ENCODE measurements around the gene C16orf87. TPM values are rescaled to one million over a fixed set of nuclear protein-coding genes. Genes with fewer than 3 reads are reported as not detected.
"Not testable (repeated sequence)": the region's sequence is repeated elsewhere in the genome, so short reads cannot be mapped to it uniquely, and the experiment has no call there.

The C16orf87 gene
- 1 to 10 TPM; 4.1 to 5.9 (median 5.3) TPM for total RNA-seq

- WGBS, 2 donors: 1% methylated on average over 40 to 62 of the region's 94 CpGs
- no peaks in the 10 kb centered on the region for H3K9me3 ChIP-seq
These were observed at the start of gene C16orf87 for GRCh38 chr16:46830902-46831647. Gene C16orf87, minus strand, starts transcription at chr16:46831180. Its CDS starts 31 bp downstream, at chr16:46831149.

GRCh38 chr16:46875243-46875642 lies 44.3 kb upstream of the C16orf87 start:
- TF ChIP-seq POLR2A (IDR thresholded peaks at IDR 0.05) (no peak), CTCF (IDR thresholded peaks at IDR 0.05) (no peak), EP300 (IDR thresholded peaks at IDR 0.05) (no peak)
- Histone ChIP-seq H3K27ac (no peak overlapping the region), H3K36me3 (no peaks in the 10 kb centered on the region), H3K4me3 (no peak overlapping the region), H3K4me1 (peaks cover 0 to 12% (median 0%) of the 10 kb centered on the region in 4 donors), H3K9me3 (no peaks in the 10 kb centered on the region), H3K27me3 (no peaks in the 10 kb centered on the region)
- 80 to 89% methylated on average over 8 of the region's 8 CpGs for WGBS, 2 donors
- DNase-seq (ENCODE audit: low spot score in 2 of 2): no peak

More at GRCh38 chr16:46830902-46831647, at the start of gene C16orf87:
- H3K36me3 ChIP-seq: no peaks in the 10 kb centered on the region
- peak; percentile 77 to 80 for DNase-seq (ENCODE audit: low spot score in 2 of 2)
- H3K4me3 ChIP-seq: peak within 1 kb of the TSS; percentile 70 to 90 (median 80)
- peaks cover 0 to 25% (median 0%) of the 10 kb centered on the region in 4 donors for H3K4me1 ChIP-seq
- TF ChIP-seq CTCF (IDR thresholded peaks at IDR 0.05): no peak
- TF ChIP-seq POLR2A (IDR thresholded peaks at IDR 0.05): peak; percentile 57 to 79
- peak in 1 of 2 donors; percentile 68 for TF ChIP-seq EP300 (IDR thresholded peaks at IDR 0.05)
- no peaks in the 10 kb centered on the region for H3K27me3 ChIP-seq
- H3K27ac ChIP-seq: peak within 1 kb of the TSS; percentile 86 to 92 (median 90)

GRCh38 chr16:46873201-46873600 lies 42.2 kb upstream of the C16orf87 start:
- Histone ChIP-seq H3K36me3 (no peaks in the 10 kb centered on the region), H3K27me3 (no peaks in the 10 kb centered on the region), H3K9me3 (no peaks in the 10 kb centered on the region), H3K27ac (peak overlapping the region in 1 of 4 donors; percentile 39), H3K4me3 (no peak overlapping the region), H3K4me1 (peaks cover 0 to 12% (median 0%) of the 10 kb centered on the region in 4 donors)
- WGBS, 2 donors: 77% methylated on average over 3 of the region's 3 CpGs
- no peak for TF ChIP-seq CTCF (IDR thresholded peaks at IDR 0.05)
- no peak for DNase-seq (ENCODE audit: low spot score in 2 of 2)

GRCh38 chr16:46871597-46871996 lies 40.6 kb upstream of the C16orf87 start:
- WGBS, 2 donors: 64 to 65% methylated on average over 8 of the region's 8 CpGs
- no peak for DNase-seq (ENCODE audit: low spot score in 2 of 2)

GRCh38 chr16:46868891-46869290 lies 37.9 kb upstream of the C16orf87 start:
- H3K27ac ChIP-seq; H3K4me1 ChIP-seq; DNase-seq (ENCODE audit: low spot score in 2 of 2); H3K4me3 ChIP-seq; H3K9me3 ChIP-seq; H3K27me3 ChIP-seq; H3K36me3 ChIP-seq: not testable (repeated sequence)
- WGBS, 2 donors: 64% methylated on average over 2 of the region's 2 CpGs

More at GRCh38 chr16:46871597-46871996, 40.6 kb upstream of the C16orf87 start:
- no peak overlapping the region for H3K4me3 ChIP-seq
- H3K27me3 ChIP-seq: no peaks in the 10 kb centered on the region
- no peaks in the 10 kb centered on the region for H3K9me3 ChIP-seq
- H3K4me1 ChIP-seq: peaks cover 0 to 12% (median 0%) of the 10 kb centered on the region in 4 donors
- TF ChIP-seq CTCF (IDR thresholded peaks at IDR 0.05): no peak
- no peak for TF ChIP-seq EP300 (IDR thresholded peaks at IDR 0.05)
- TF ChIP-seq POLR2A (IDR thresholded peaks at IDR 0.05): no peak
- no peak overlapping the region for H3K27ac ChIP-seq
- H3K36me3 ChIP-seq: no peaks in the 10 kb centered on the region

GRCh38 chr16:46867486-46867885 lies 36.5 kb upstream of the C16orf87 start:
- H3K27ac ChIP-seq; DNase-seq (ENCODE audit: low spot score in 2 of 2); H3K4me3 ChIP-seq; H3K36me3 ChIP-seq; H3K9me3 ChIP-seq; H3K4me1 ChIP-seq; H3K27me3 ChIP-seq: not testable (repeated sequence)
- WGBS, 2 donors: 90 to 91% methylated on average over 2 of the region's 2 CpGs

Measured in tibial nerve (tissue), 4 donors.